ENCODE measurements around the gene ZBTB45. TPM values are rescaled to one million over a fixed set of nuclear protein-coding genes. Genes with fewer than 3 reads are reported as not detected.

ZBTB45 gene
- total and polyA plus RNA-seq, 9 of the 15 experiments (the other 6 are each of a cell fraction or from before 2014, with no cell fraction given), result 0.08 to 16.1 (median 1.8) TPM

DNA sequence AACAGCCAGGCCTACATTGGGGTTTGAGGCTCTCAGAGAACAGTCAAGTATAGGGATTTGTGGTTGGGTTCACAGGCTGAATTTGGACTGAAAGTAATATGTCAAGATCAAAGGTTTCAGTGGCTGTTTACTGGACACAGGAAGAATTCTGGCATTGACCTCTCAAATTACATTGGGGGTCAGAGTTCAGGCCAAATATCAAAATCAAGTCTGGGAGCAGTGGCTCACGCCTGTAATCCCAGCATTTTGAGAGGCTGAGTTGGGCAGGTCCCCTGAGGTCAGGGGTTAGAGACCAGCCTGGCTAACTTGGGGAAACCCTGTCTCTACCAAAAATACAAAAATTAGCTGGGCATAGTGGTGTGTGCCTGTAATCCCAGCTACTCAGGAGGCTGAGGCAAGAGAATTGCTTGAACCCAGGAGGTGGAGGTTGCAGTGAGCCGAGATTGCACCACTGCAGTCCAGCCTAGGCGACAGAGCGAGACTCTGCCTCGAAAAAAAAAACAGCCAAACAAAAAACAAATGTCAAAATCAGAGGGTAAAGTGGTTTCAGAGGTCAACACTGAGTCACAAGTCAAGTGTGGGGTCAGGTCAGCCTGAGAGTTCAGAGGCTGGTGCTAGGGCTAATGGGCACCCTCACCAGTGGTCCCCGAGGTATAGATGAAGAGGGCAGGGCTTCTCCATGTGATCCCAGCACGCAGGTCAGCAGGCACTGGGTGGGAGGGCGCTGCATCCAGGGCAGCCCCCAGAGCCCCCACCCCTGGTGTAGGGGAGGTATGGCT, 9.3 kb downstream of the ZBTB45 start:
- peaks cover 7% of the 10 kb centered on the region for H3K9me1 ChIP-seq (ENCODE audit: control insufficient read depth, insufficient read depth, low read length)
- peaks cover 7% of the 10 kb centered on the region; the same call in 2 of the 3 replicates for H3K36me3 ChIP-seq (ENCODE audit: control insufficient read depth, insufficient read depth, low read length)
- FAIRE-seq (peak; percentile 64), DNase-seq (ENCODE audit: extremely low read depth in 1 of 4, low spot score in 3 of 4) (no peak), ATAC-seq (no peak)
- H3K27me3 ChIP-seq (ENCODE audit: control insufficient read depth in 2 of 2, insufficient read depth in 2 of 2, low read length in 2 of 2), result no peaks in the 10 kb centered on the region
- WGBS (ENCODE audit: insufficient coverage, low coverage, missing lambda C conversion rate), result 60% methylated on average over 7 of the region's 8 CpGs
- CTCF ChIA-PET (ENCODE audit: low intra/inter-chr PET ratio), result no interaction called here
- no peaks in the 10 kb centered on the region for H4K20me1 ChIP-seq (replicated peaks; ENCODE audit: control insufficient read depth, insufficient read depth, low read length)
- peaks cover 2% of the 10 kb centered on the region; the same call in 1 of the 2 replicates for H3K9me3 ChIP-seq (replicated peaks; ENCODE audit: control insufficient read depth, insufficient read depth, low read depth, low read length)
- peak overlapping the region; percentile 66; the same call in 1 of the 2 replicates for H3K4me2 ChIP-seq (ENCODE audit: insufficient read depth, low read length)
- 0 out of 2 replicates have a peak, but pooled peaks have one; percentile 2 for TF ChIP-seq TCF7 (IDR thresholded peaks at IDR 0.05; ENCODE audit: borderline replicate concordance)
- peak; percentile 2; the same call in 1 of the 2 replicates for TF ChIP-seq TFAP4 (CRISPR knock-in tag; IDR thresholded peaks at IDR 0.05; ENCODE audit: borderline replicate concordance)
- TF ChIP-seq NR2C1 (IDR thresholded peaks at IDR 0.05), result no peak
- 0 out of 2 replicates have a peak, but pooled peaks have one; percentile 11 for TF ChIP-seq NR2C1 (tag; IDR thresholded peaks at IDR 0.05)
- TF ChIP-seq ZBTB5 (IDR thresholded peaks at IDR 0.05), result no peak
- TF ChIP-seq ATF1 (CRISPR knock-in tag; IDR thresholded peaks at IDR 0.05), result no peak
- 0 out of 2 replicates have a peak, but pooled peaks have one; percentile 2 for TF ChIP-seq ATF1 (tag; IDR thresholded peaks at IDR 0.05)
- no peak for TF ChIP-seq HMGN3 (IDR thresholded peaks at IDR 0.05; ENCODE audit: borderline replicate concordance, extremely low read depth, insufficient read length, low read depth, low read length)
- 0 out of 4 replicates have a peak, but pooled peaks have one; percentile 15 to 49 for TF ChIP-seq NRF1 (conservative IDR thresholded peaks at IDR 0.05 in 1 of 2, IDR thresholded peaks at IDR 0.05 in 1 of 2)
- TF ChIP-seq ZNF121 (CRISPR knock-in tag; conservative IDR thresholded peaks at IDR 0.05), result no peak
- no peak for TF ChIP-seq NR2C2 (CRISPR knock-in tag; IDR thresholded peaks at IDR 0.05)
- peak; percentile 36; the same call in 1 of the 2 replicates for TF ChIP-seq NR2C2 (tag; IDR thresholded peaks at IDR 0.05)
- TF ChIP-seq CREB1 (IDR thresholded peaks at IDR 0.05), result no peak
- 0 out of 2 replicates have a peak, but pooled peaks have one; percentile 0 for TF ChIP-seq CREB1 (CRISPR knock-in tag; IDR thresholded peaks at IDR 0.05)
- peaks cover 9 to 42% of the 10 kb centered on the region in 2 experiments; a peak in 4 of 5 replicates for H3K4me1 ChIP-seq (replicated peaks in 1 of 2; ENCODE audit: control insufficient read depth in 2 of 2, insufficient read depth in 2 of 2, low read length in 2 of 2)
- in situ Hi-C loops (cut with MboI) (no loop called here), intact Hi-C loops (cut with micrococcal nuclease) (loop anchor here (5.0 kb wide), 1 partner anchor 328 kb away; the partner anchor contains the start of gene ZNF274)
- POLR2A ChIA-PET, result interaction anchor here (0.6 to 2.7 kb wide), 2 partner anchors 10 to 44 kb away, joined by 3 to 10 read pairs; partner anchors contain the start of gene ZBTB45
- no TSS peak for BruUV-seq (replicated peaks)
- H3K27ac ChIP-seq (ENCODE audit: extremely low read depth, low read depth, low read length), result no peak overlapping the region; the same call in 2 of the 3 replicates
- H3K4me3 ChIP-seq, result no peak overlapping the region
- H3K79me2 ChIP-seq (ENCODE audit: control insufficient read depth, insufficient read depth, low read length), result peaks cover 9% of the 10 kb centered on the region
- peak overlapping the region; percentile 70; the same call in 1 of the 2 replicates for H2AFZ ChIP-seq (ENCODE audit: low read depth, low read length)
- H3K9ac ChIP-seq (ENCODE audit: insufficient read depth in 1 of 2, low read depth in 2 of 2, low read length in 2 of 2), result peak overlapping the region in 1 of 2 experiments; percentile 75; a peak in 2 of 4 replicates

All from K562 (cell line).